H9 (cell line): ENCODE results near the gene STT3B. TPM values are rescaled to one million over a fixed set of nuclear protein-coding genes. Genes with fewer than 3 reads are reported as not detected.

Source experiments
- DNase-seq: peaks from one replicate; pipeline ENCODE4 v3.0.0-alpha.2; 2017
- H2AFZ ChIP-seq: one replicate; pipeline ENCODE4 v1.6.1; 2013; ENCODE audit warnings: mild to moderate bottlenecking, low read length, control low read depth, moderate library complexity
- H2AK5ac ChIP-seq: 2 replicates; pipeline ENCODE4 v1.6.1; 2013; ENCODE audit warnings: low read length, control low read depth, mixed read lengths; ENCODE audit not compliant: insufficient read length
- H2BK120ac ChIP-seq: one replicate; pipeline ENCODE4 v1.6.1; 2013; ENCODE audit warnings: low read depth, mild to moderate bottlenecking, low read length, control low read depth, inconsistent platforms; ENCODE audit not compliant: poor library complexity, severe bottlenecking
- H2BK12ac ChIP-seq: 2 replicates; pipeline ENCODE4 v1.6.1; 2013; ENCODE audit warnings: low read length, control low read depth, mixed read lengths, low read depth; ENCODE audit not compliant: insufficient read length
- H2BK15ac ChIP-seq: 2 replicates; pipeline ENCODE4 v1.6.1; 2013; ENCODE audit warnings: low read depth, low read length, control low read depth
- H2BK20ac ChIP-seq: one replicate; pipeline ENCODE4 v1.6.1; 2013; ENCODE audit warnings: low read depth, mild to moderate bottlenecking, low read length, control low read depth, inconsistent platforms; ENCODE audit not compliant: poor library complexity, severe bottlenecking
- H2BK5ac ChIP-seq: 2 replicates; pipeline ENCODE4 v1.6.1; 2013; ENCODE audit warnings: low read length, control low read depth, mixed read lengths; ENCODE audit not compliant: insufficient read length
- H3K14ac ChIP-seq: 2 replicates; pipeline ENCODE4 v1.6.1; 2013; ENCODE audit warnings: low read length, control low read depth; ENCODE audit not compliant: insufficient read depth
- H3K18ac ChIP-seq: 2 replicates; pipeline ENCODE4 v1.6.1; 2013; ENCODE audit warnings: low read depth, mild to moderate bottlenecking, mixed read lengths, low read length, control low read depth; ENCODE audit not compliant: insufficient read length
- H3K23ac ChIP-seq: 2 replicates; pipeline ENCODE4 v1.6.1; 2013; ENCODE audit warnings: low read length, control low read depth, mixed read lengths, low read depth; ENCODE audit not compliant: insufficient read length
- H3K23me2 ChIP-seq: 2 replicates; pipeline ENCODE4 v1.6.1; 2013; ENCODE audit warnings: low read depth, mild to moderate bottlenecking, mixed read lengths, low read length, control low read depth; ENCODE audit not compliant: insufficient read length, poor library complexity, severe bottlenecking
- H3K27ac ChIP-seq: 2 replicates; pipeline ENCODE4 v1.5.1; 2013; ENCODE audit warnings: low read length, control low read depth, mixed read lengths, low read depth; ENCODE audit not compliant: insufficient read length
- H3K27me3 ChIP-seq: 2 replicates; pipeline ENCODE4 v1.6.1; 2013; ENCODE audit warnings: low read length, control low read depth, inconsistent platforms; ENCODE audit not compliant: insufficient read depth
- H3K4ac ChIP-seq: 2 replicates; pipeline ENCODE4 v1.6.1; 2013; ENCODE audit warnings: low read depth, mild to moderate bottlenecking, control low read depth, inconsistent platforms, low read length, moderate library complexity
- H3K4me1 ChIP-seq: 2 replicates; pipeline ENCODE4 v1.6.1; 2013; ENCODE audit warnings: low read length, control low read depth, inconsistent platforms; ENCODE audit not compliant: insufficient read depth
- H3K4me2 ChIP-seq: 2 replicates; pipeline ENCODE4 v1.6.1; 2013; ENCODE audit warnings: low read length, control low read depth, mixed read lengths; ENCODE audit not compliant: insufficient read length, insufficient read depth
- H3K56ac ChIP-seq: 2 replicates; pipeline ENCODE4 v1.6.1; 2013; ENCODE audit warnings: low read depth, mild to moderate bottlenecking, mixed read lengths, low read length, control low read depth; ENCODE audit not compliant: insufficient read length
- H3K79me1 ChIP-seq: 2 replicates; pipeline ENCODE4 v1.6.1; 2013; ENCODE audit warnings: low read depth, mild to moderate bottlenecking, moderate library complexity, low read length, control low read depth, inconsistent platforms; ENCODE audit not compliant: insufficient read depth, poor library complexity, severe bottlenecking
- H3K79me2 ChIP-seq: 2 replicates; pipeline ENCODE4 v1.6.1; 2013; ENCODE audit warnings: low read length, control low read depth, inconsistent platforms; ENCODE audit not compliant: insufficient read depth
- H3K9ac ChIP-seq: 2 replicates; pipeline ENCODE4 v1.6.1; 2013; ENCODE audit warnings: low read length, control low read depth, mixed read lengths; ENCODE audit not compliant: insufficient read length; ENCODE audit errors: extremely low read depth
- H3K9me3 ChIP-seq: one replicate; pipeline ENCODE4 v1.6.1; 2013; ENCODE audit warnings: low read depth, low read length, inconsistent platforms; ENCODE audit not compliant: control insufficient read depth
- H3T11ph ChIP-seq: one replicate; pipeline ENCODE4 v1.6.1; 2013; ENCODE audit warnings: mild to moderate bottlenecking, low read length, control low read depth, inconsistent platforms
- H4K20me1 ChIP-seq: one replicate; pipeline ENCODE4 v1.6.1; 2013; ENCODE audit not compliant: control insufficient read depth, insufficient read length, insufficient read depth
- H4K5ac ChIP-seq: 2 replicates; pipeline ENCODE4 v1.6.1; 2013; ENCODE audit warnings: low read depth, mild to moderate bottlenecking, mixed read lengths, low read length, control low read depth; ENCODE audit not compliant: insufficient read length
- H4K8ac ChIP-seq: replicated peaks from 2 replicates; pipeline ENCODE4 v1.6.1; 2013; ENCODE audit warnings: low read length, control low read depth, mixed read lengths, low read depth; ENCODE audit not compliant: insufficient read length
- H4K91ac ChIP-seq: 2 replicates; pipeline ENCODE4 v1.6.1; 2013; ENCODE audit warnings: low read depth, mild to moderate bottlenecking, moderate library complexity, mixed read lengths, low read length, control low read depth; ENCODE audit not compliant: insufficient read length
- H3K27ac Mint-ChIP-seq, 3 experiments: 2 replicates in 2 of 3; 3 replicates in 1 of 3; pipeline ENCODE4 v1.8.0; 2020 to 2021; ENCODE audit warnings: mixed read lengths in 3 of 3, mild to moderate bottlenecking in 1 of 3, moderate library complexity in 1 of 3
- H3K27me3 Mint-ChIP-seq: 2 replicates; pipeline ENCODE4 v1.8.0; 2021; ENCODE audit warnings: low read depth, mild to moderate bottlenecking, moderate library complexity, mixed read lengths
- H3K36me3 Mint-ChIP-seq, 3 experiments: 2 replicates in 2 of 3; 3 replicates in 1 of 3; pipeline ENCODE4 v1.8.0; 2020 to 2021; ENCODE audit warnings: low read depth in 3 of 3, mixed read lengths in 3 of 3; ENCODE audit not compliant: insufficient read depth in 1 of 3
- H3K4me1 Mint-ChIP-seq, 2 experiments: 2 replicates each; pipeline ENCODE4 v1.8.0; 2020; ENCODE audit warnings: mixed read lengths in 2 of 2
- H3K4me3 Mint-ChIP-seq, 2 experiments: 2 replicates in 1 of 2; 3 replicates in 1 of 2; pipeline ENCODE4 v1.8.0; 2020 to 2021; ENCODE audit warnings: mild to moderate bottlenecking in 2 of 2, mixed read lengths in 2 of 2, moderate library complexity in 1 of 2
- H3K9me3 Mint-ChIP-seq, 2 experiments: 2 replicates in 1 of 2; 3 replicates in 1 of 2; pipeline ENCODE4 v1.8.0; 2020; ENCODE audit warnings: mild to moderate bottlenecking in 2 of 2, mixed read lengths in 2 of 2, moderate library complexity in 1 of 2
- WGBS: extraction: QIAGEN DNeasy Blood & Tissue Kit; methylation state at CpG from one replicate; pipeline ENCODE4 v1.1.7; 2013; ENCODE audit warnings: missing lambda C conversion rate, low lambda C conversion rate, mixed read lengths; ENCODE audit not compliant: insufficient read length; ENCODE audit errors: extremely low coverage; 5-methylcytosine and 5-hydroxymethylcytosine counted together
- total RNA-seq: library from RNA; stranded (reverse); gene quantifications from 2 replicates; pipeline ENCODE4 v1.2.1, GENCODE V29; 2021
- TF ChIP-seq, protein P1 (sequence below): fragments of 200-600 bp; sonication (generic); conservative IDR thresholded peaks from 3 replicates; pipeline ENCODE4 v1.8.0; 2021; ENCODE audit warnings: antibody characterized with exemption, mild to moderate bottlenecking

STT3B gene
- total RNA-seq, 1 experiment from 2014 or later: 79.9 TPM

- Histone ChIP-seq H3K14ac (no peak overlapping the region), H2AK5ac (no peak overlapping the region), H3K23me2 (no peaks in the 10 kb centered on the region), H3T11ph (no peak overlapping the region), H3K4me1 (no peaks in the 10 kb centered on the region), H2BK5ac (no peak overlapping the region), H3K79me2 (no peaks in the 10 kb centered on the region), H4K20me1 (no peaks in the 10 kb centered on the region), H3K9ac (no peak overlapping the region), H2BK12ac (no peak overlapping the region), H3K27me3 (no peaks in the 10 kb centered on the region), H2AFZ (no peak overlapping the region), H2BK120ac (no peak overlapping the region), H2BK20ac (no peak overlapping the region), H3K56ac (no peak overlapping the region), H4K91ac (no peak overlapping the region), H4K8ac (no peak overlapping the region), H3K18ac (no peak overlapping the region), H4K5ac (no peak overlapping the region), H3K9me3 (no peaks in the 10 kb centered on the region), H3K23ac (no peak overlapping the region), H3K27ac (no peak overlapping the region), H3K4me2 (no peak overlapping the region), H3K79me1 (no peaks in the 10 kb centered on the region), H3K4ac (no peak overlapping the region), H2BK15ac (no peak overlapping the region)
- Mint-ChIP-seq H3K27ac (no peak overlapping the region), H3K27me3 (no peaks in the 10 kb centered on the region), H3K4me1 (peaks cover 0 to 6% of the 10 kb centered on the region in 2 experiments; a peak in 3 of 4 replicates), H3K4me3 (no peak overlapping the region), H3K36me3 (no peaks in the 10 kb centered on the region; a peak in 1 of 7 replicates), H3K9me3 (no peaks in the 10 kb centered on the region)
- DNase-seq: no peak
- TF ChIP-seq, protein P1, sequence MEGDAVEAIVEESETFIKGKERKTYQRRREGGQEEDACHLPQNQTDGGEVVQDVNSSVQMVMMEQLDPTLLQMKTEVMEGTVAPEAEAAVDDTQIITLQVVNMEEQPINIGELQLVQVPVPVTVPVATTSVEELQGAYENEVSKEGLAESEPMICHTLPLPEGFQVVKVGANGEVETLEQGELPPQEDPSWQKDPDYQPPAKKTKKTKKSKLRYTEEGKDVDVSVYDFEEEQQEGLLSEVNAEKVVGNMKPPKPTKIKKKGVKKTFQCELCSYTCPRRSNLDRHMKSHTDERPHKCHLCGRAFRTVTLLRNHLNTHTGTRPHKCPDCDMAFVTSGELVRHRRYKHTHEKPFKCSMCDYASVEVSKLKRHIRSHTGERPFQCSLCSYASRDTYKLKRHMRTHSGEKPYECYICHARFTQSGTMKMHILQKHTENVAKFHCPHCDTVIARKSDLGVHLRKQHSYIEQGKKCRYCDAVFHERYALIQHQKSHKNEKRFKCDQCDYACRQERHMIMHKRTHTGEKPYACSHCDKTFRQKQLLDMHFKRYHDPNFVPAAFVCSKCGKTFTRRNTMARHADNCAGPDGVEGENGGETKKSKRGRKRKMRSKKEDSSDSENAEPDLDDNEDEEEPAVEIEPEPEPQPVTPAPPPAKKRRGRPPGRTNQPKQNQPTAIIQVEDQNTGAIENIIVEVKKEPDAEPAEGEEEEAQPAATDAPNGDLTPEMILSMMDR: no peak
- no CpG with 5 or more reads among the region's 3 CpGs for WGBS
Measured at GRCh38 chr3:31499281-31499680, 33.4 kb upstream of the STT3B start.
